MM.1S (cell line): ENCODE measurements around the gene PODNL1.

Experiments used
- CTCF ChIP-seq: fragments of 300-600 bp; sonication (generic); IDR thresholded peaks from 2 replicates; pipeline ENCODE4 v1.5.1; 2016; ENCODE audit warnings: antibody characterized with exemption, low read length, mixed read lengths
- EZH2 ChIP-seq: fragments of 300-600 bp; sonication (generic); optimal IDR thresholded peaks from 2 replicates; pipeline ENCODE3; 2017; ENCODE audit warnings: low read depth, mild to moderate bottlenecking, antibody characterized with exemption, low read length, mixed read lengths
- EZH2phosphoT487 ChIP-seq: fragments of 300-600 bp; sonication (generic); IDR thresholded peaks from 2 replicates; pipeline ENCODE4 v1.6.1; 2018; ENCODE audit warnings: antibody characterized with exemption, low read length

GRCh38 chr19:13906521-13906904, 31.7 kb downstream of the PODNL1 start:
- TF ChIP-seq CTCF, result no peak
- no peak for TF ChIP-seq EZH2phosphoT487
- TF ChIP-seq EZH2, result no peak
